A549 treated with DMSO at 1 μM for 4 hours (cell line): ENCODE measurements around the gene CACNA1G. TPM values are rescaled to one million over a fixed set of nuclear protein-coding genes. Genes with fewer than 3 reads are reported as not detected.

ENCODE experiments used
- total RNA-seq: library from RNA; stranded (reverse); fragments of 200-300 nt; extraction: Qiagen RNA extraction; gene quantifications from 5 replicates; pipeline ENCODE4 v1.2.3, GENCODE V29; 2022; ENCODE audit warnings: low read depth

CACNA1G gene
- 3.9 to 5.1 TPM (median 4.4 TPM) in 5 replicates for total RNA-seq

GRCh38 chr17:50560185-50560824 lies at the start of gene CACNA1G:
TSS of gene CACNA1G (plus strand) at chr17:50560715. CDS start at chr17:50561460, 745 bp downstream.

GRCh38 chr17:50532452-50533024 lies 28.0 kb upstream of the CACNA1G start, which contains the start of gene EPN3:
TSS of gene EPN3 (plus strand) at chr17:50532735. CDS start at chr17:50536557, 3,822 bp downstream.

GRCh38 chr17:50547035-50547735 lies 13.3 kb upstream of the CACNA1G start, which contains the start of gene SPATA20:
TSS of gene SPATA20 (plus strand) at chr17:50547174. CDS start at chr17:50547209, 35 bp downstream.

GRCh38 chr17:50634224-50634914 lies 73.9 kb downstream of the CACNA1G start, which contains the start of gene ABCC3:
TSS of gene ABCC3 (plus strand) at chr17:50634881. CDS start at chr17:50634937, 56 bp downstream.

Other genes with a start within 250 kb of the CACNA1G start
- 18.5 to 26.0 TPM (median 21.9 TPM) in 5 replicates for gene XYLT2, start 214.6 kb upstream of the CACNA1G start, total RNA-seq
- gene MRPL27, start 187.5 kb upstream of the CACNA1G start, total RNA-seq: 138 to 166 TPM (median 143 TPM) in 5 replicates
- gene EME1, start 187.5 kb upstream of the CACNA1G start, total RNA-seq: 15.2 to 17.4 TPM (median 16.0 TPM) in 5 replicates
- gene LRRC59, start 163.2 kb upstream of the CACNA1G start, total RNA-seq: 237 to 256 TPM (median 243 TPM) in 5 replicates
- 10.0 to 14.9 TPM (median 13.5 TPM) in 5 replicates for gene ACSF2, start 134.5 kb upstream of the CACNA1G start, total RNA-seq
- not detected in 5 replicates for gene CHAD, start 91.8 kb upstream of the CACNA1G start, total RNA-seq
- gene RSAD1, start 81.9 kb upstream of the CACNA1G start, total RNA-seq: 25.7 to 40.1 TPM (median 36.4 TPM) in 5 replicates
- 0.07 to 1.0 TPM (median 0.45 TPM) in 5 replicates for gene MYCBPAP, start 52.3 kb upstream of the CACNA1G start, total RNA-seq
- 0.15 to 0.31 TPM (median 0.23 TPM) in 5 replicates for gene EPN3, start 28.0 kb upstream of the CACNA1G start, total RNA-seq
- 73.4 to 87.2 TPM (median 79.8 TPM) in 5 replicates for gene SPATA20, start 13.5 kb upstream of the CACNA1G start, total RNA-seq
- gene ABCC3, start 74.2 kb downstream of the CACNA1G start, total RNA-seq: 122 to 146 TPM (median 140 TPM) in 5 replicates
- gene ANKRD40, start 147.2 kb downstream of the CACNA1G start, total RNA-seq: 45.5 to 50.9 TPM (median 49.6 TPM) in 5 replicates
- gene LUC7L3, start 158.9 kb downstream of the CACNA1G start, total RNA-seq: 74.2 to 94.9 TPM (median 85.2 TPM) in 5 replicates
- gene ANKRD40CL, start 206.8 kb downstream of the CACNA1G start, total RNA-seq: not detected in 5 replicates